GM18517 (cell line): ENCODE results near the gene UHRF2.
"Not testable (repeated sequence)": the region's sequence is repeated elsewhere in the genome, so short reads cannot be mapped to it uniquely, and the experiment has no call there.

Source experiments
- ATAC-seq: cut with Tn5 transposase; IDR thresholded peaks from one replicate; pipeline ENCODE4 v1.9.1; 2021; ENCODE audit warnings: mild to moderate bottlenecking, moderate library complexity; ENCODE audit not compliant: unreplicated experiment

UHRF2 gene

DNA sequence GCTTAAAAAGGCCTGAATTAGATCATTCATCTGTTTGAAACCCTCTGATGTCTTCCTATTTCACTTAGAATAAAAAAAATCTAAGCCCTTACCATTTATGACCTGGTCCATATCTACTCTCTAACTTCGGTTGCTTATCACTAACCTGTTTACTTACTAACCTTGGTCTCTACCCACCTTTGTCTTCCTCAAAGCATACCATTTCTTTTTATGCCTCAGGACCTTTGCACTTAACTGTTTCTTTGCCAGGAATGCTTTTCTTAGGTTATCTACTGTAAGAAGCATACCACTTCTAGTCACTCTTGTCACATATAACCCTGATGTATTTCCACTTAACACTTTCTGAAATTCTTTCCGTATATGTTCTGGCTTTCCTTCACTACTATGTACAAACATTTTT, 67.0 kb downstream of the UHRF2 start:
- no peak for ATAC-seq

- ATAC-seq, result no peak
Measured at GRCh38 chr9:6484210-6484609, 71.2 kb downstream of the UHRF2 start.

- ATAC-seq, result no peak
Measured at GRCh38 chr9:6488395-6488794, 75.4 kb downstream of the UHRF2 start.

GRCh38 chr9:6489099-6489498, 76.1 kb downstream of the UHRF2 start:
- no peak for ATAC-seq

GRCh38 chr9:6490863-6491262, 77.9 kb downstream of the UHRF2 start:
- no peak for ATAC-seq

- ATAC-seq, result no peak
Measured at GRCh38 chr9:6495466-6495865, 82.5 kb downstream of the UHRF2 start.

DNA sequence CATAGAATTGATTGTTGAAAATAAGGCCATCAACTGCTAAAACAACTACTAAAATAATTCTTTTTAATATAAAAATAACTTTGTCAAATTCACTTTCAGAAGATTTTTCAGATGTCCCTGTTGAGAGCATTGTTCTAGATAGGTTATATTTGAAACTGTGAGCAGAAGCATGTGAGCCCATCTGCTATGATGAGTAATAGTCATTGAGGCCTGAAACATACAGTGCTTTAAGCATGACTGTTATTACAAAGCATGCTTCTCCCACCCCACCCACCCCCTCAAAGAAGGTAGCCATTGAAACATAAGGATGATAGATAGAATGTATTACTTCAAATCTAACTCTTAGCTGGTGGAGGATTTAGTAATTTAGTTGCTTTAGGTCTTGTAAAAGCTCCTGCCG, 86.0 kb downstream of the UHRF2 start:
- ATAC-seq, result no peak

GRCh38 chr9:6501526-6502210, 88.7 kb downstream of the UHRF2 start:
- no peak for ATAC-seq

GRCh38 chr9:6502399-6502798, 89.4 kb downstream of the UHRF2 start:
- no peak for ATAC-seq

DNA sequence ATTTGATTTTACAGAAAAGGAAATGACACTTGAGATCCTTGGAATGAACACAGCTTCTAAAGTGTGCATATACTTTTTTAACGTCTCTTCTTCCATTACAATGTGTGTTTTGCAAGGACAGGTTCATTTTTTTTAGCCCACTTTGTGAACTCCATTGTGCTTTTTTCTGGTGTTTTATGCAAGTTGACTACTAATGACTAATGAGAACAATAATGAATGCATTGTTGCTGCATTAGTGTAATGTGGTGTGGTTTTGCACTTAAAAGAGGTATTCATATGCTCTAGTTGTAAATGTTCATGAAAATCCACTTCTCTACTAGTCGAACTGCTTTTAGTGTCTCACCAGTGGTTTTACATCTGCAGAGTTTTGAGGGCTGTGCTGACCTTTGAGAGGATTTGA, 93.6 kb downstream of the UHRF2 start:
- no peak for ATAC-seq

DNA sequence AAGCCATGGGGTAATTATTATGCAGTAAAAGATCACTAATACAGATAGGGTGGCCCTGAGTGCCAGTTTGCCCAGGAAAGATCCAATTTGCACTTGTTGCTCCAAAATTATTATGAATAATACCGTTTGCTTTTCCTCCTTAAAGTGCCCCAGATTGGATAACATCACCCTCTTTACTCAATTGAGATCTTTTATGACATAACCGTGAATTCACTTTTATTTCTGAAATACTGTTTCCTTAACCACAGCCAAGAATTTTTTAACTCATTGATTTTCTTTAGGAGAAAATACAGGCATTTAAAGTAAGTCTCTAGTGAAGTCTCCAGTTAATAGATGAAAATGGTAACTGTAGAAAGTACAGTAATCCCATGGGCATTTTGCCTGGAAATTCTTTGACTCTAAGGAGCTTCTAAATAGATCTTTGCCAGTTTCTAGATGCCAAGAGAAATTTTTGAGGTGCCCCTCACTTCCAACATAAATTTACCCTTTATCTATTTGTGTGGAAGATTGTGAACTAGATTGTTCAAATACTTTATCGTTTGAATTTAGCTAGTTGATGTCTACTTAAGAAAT, 99.2 kb downstream of the UHRF2 start:
- ATAC-seq, result no peak

DNA sequence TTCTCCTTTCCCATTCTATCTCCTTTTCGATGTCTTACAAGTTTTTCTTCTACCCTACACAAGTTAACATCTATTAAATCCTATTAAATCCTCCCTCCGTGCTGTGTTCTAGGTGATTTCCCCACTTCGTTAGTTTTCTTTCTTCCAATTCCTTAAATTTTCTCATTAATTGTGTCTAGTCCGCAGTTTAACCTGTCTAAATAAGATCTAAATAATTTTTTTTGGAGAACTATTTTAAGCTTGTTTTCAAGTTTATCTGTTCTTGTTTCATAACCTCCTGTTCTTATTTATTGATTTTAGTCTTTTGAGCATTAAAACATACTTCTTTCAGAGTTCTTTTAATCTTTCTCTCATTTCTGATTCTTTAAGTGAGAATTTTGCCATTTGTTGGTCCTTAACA, 109.3 kb downstream of the UHRF2 start:
- no peak for ATAC-seq

DNA sequence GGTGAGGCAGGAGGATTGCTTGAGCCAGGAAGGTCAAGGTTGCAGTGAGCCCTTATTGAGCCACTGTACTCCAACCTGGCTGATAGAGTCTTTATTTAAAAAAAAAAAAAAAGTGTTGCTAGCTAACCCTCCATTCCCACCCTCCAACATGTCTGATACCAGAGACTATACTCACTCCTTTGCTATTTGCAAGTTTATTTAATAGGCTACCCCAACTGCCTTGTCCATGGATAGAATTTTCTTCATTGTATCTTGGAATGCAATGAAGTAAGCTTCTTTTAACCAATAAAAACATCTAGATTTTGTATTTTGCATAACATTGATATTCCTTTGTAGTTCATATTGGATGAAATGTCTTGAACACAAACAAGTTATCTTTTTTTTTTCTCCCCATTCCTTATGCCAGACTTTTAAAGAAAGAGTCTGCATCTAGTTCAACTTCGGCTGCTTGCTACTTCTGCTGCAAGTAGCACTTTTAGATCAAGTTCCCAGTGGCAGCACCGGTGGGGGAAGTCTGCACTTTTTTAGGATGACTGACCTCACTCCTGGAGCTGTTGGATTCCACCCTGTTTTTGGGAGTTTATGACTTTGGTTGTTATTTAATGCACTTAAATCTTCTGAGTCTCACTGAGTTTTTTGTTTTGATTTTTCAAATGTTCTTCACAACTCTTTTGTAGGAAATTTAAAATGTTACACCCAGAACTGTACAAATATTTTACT, 112.5 kb downstream of the UHRF2 start:
- ATAC-seq, result no peak

- no peak for ATAC-seq
Measured at GRCh38 chr9:6535594-6535993, 122.6 kb downstream of the UHRF2 start.

- ATAC-seq, result no peak
Measured at GRCh38 chr9:6538666-6539071, 125.7 kb downstream of the UHRF2 start.

GRCh38 chr9:6542617-6543016, 129.6 kb downstream of the UHRF2 start:
- ATAC-seq, result not testable (repeated sequence)

GRCh38 chr9:6543204-6543603, 130.2 kb downstream of the UHRF2 start:
- ATAC-seq, result no peak

- no peak for ATAC-seq
Measured at GRCh38 chr9:6545017-6545691, 132.2 kb downstream of the UHRF2 start.

DNA sequence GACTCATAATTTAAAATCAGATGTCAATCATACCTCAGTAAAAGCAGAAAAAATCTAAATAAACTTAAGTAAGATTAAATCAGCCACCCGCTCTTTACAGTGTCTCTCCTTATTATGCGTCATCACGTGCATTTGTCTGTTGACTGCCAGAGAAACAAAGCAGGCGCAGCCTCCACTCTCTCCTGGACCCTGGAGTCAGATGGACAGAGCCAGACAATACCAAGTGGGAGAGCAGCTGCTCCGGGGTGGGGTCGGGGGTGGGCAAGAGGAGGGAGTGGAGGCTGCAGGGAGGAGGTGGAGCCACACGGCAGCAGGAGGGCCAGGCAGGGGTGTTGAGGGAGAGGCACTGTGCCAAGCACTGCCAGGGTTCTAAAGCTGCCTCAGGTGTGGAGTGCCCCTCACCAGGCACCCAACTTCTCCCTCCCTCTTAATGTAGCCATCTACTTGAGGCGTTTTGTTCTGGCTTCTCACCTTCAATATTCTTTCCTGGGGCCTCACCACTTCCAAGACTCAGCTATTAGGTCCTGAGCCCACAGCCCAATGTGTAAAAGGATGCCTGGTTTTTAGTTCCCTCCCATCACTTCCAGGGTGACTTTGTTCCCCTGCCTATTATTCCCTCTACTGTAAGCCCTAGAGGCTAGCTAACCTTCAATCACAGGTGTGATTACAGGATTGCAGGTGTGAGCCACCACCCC, 136.3 kb downstream of the UHRF2 start:
- no peak for ATAC-seq

GRCh38 chr9:6551136-6551535, 138.1 kb downstream of the UHRF2 start:
- no peak for ATAC-seq

DNA sequence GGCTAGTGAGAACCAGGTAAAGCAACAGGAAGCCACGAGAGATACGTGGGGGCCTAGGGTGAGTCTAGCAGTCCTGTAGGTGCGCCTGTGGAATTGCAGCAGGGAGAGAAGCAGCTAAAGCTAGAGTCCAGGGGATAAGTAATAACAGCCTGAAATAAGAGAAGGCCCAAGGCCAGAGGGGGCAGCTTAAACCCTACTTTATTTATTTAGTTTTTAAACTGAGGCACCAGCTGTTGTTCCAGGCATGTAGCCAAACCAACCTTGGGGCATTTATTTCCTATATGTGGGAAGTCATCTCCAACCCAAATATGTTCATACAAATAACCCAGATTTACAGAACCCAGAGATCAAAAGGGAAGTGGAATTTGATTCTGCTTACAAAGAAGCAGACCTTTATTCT, 139.0 kb downstream of the UHRF2 start:
- ATAC-seq, result no peak
